Endothelial cell of umbilical vein (primary cell): Measurements from ENCODE around the gene CCL4. TPM values are rescaled to one million over a fixed set of nuclear protein-coding genes. Genes with fewer than 3 reads are reported as not detected.

Source experiments
- BruUV-seq: library from RNA; stranded (reverse); fragments of 400-500 nt; replicated peaks from 2 replicates; lab custom pipeline; 2021; lab: Mats Ljungman, UMichigan
- CTCF ChIA-PET: fragments of 300-600, 350-600 bp; sonication (Branson Sonifier 250); formaldehyde crosslinking; loops from one replicate; lab custom pipeline; 2021; ENCODE audit warnings: antibody characterized with exemption, inconsistent platforms; lab: Charles Lee
- POLR2A ChIA-PET: fragments of 300-600, 350-600 bp; sonication (Branson Sonifier 250); formaldehyde crosslinking; loops from one replicate; lab custom pipeline; 2021; ENCODE audit warnings: antibody characterized with exemption, inconsistent platforms; lab: Charles Lee
- DNase-seq: peaks from one replicate; pipeline ENCODE4 v3.0.0-alpha.2; 2011; ENCODE audit warnings: low read depth, low spot score
- FAIRE-seq: peaks from 2 replicates; lab custom pipeline; 2011; peaks lifted over from hg19 to GRCh38; lab: Jason Lieb, UNC
- H2AFZ ChIP-seq: 2 replicates; pipeline ENCODE4 v1.6.0; 2012; ENCODE audit warnings: low read depth, low read length, control low read depth, inconsistent platforms
- H3K27ac ChIP-seq: 2 replicates; pipeline ENCODE4 v1.5.1; 2011; ENCODE audit warnings: low read depth, mild to moderate bottlenecking, control low read depth, low read length, moderate library complexity; ENCODE audit not compliant: insufficient read depth
- H3K27me3 ChIP-seq, 2 experiments: 2 replicates each; pipeline versions ENCODE4 v1.6.0 to v1.6.1; 2011; ENCODE audit warnings: low read length in 2 of 2, mixed read lengths in 1 of 2; ENCODE audit not compliant: control insufficient read depth in 2 of 2, insufficient read depth in 2 of 2
- H3K36me3 ChIP-seq, 2 experiments: 2 replicates in 1 of 2; 3 replicates in 1 of 2; pipeline ENCODE4 v1.5.1; 2011; ENCODE audit warnings: low read length in 2 of 2, mild to moderate bottlenecking in 1 of 2, moderate library complexity in 1 of 2; ENCODE audit not compliant: control insufficient read depth in 2 of 2, insufficient read depth in 2 of 2; ENCODE audit errors: extremely low read depth in 1 of 2
- H3K4me1 ChIP-seq: 3 replicates; pipeline ENCODE4 v1.5.1; 2011; ENCODE audit warnings: mild to moderate bottlenecking, low read length; ENCODE audit not compliant: control insufficient read depth, insufficient read depth; ENCODE audit errors: extremely low read depth
- H3K4me2 ChIP-seq: 2 replicates; pipeline ENCODE4 v1.6.1; 2011; ENCODE audit warnings: low read length, control low read depth, mixed read lengths; ENCODE audit not compliant: insufficient read depth
- H3K4me3 ChIP-seq, 3 experiments: fragments of 200-600 bp in 1 of 3; sonication (generic), shearing (Covaris generic) in 1 of 3; replicated peaks in 1 of 3; 2 replicates each; pipeline ENCODE4 v1.5.1; 2011 to 2016; ENCODE audit warnings: control low read depth in 3 of 3, low read length in 3 of 3, mild to moderate bottlenecking in 2 of 3, inconsistent platforms in 1 of 3, low read depth in 1 of 3, moderate library complexity in 1 of 3; ENCODE audit not compliant: insufficient read depth in 1 of 3
- H3K79me2 ChIP-seq: 2 replicates; pipeline ENCODE4 v1.6.0; 2012; ENCODE audit warnings: low read length, inconsistent platforms; ENCODE audit not compliant: control insufficient read depth, insufficient read depth
- H3K9ac ChIP-seq: replicated peaks from 2 replicates; pipeline ENCODE3; 2011; ENCODE audit warnings: low read length, control low read depth; ENCODE audit not compliant: insufficient read depth; ENCODE audit errors: extremely low read depth
- H3K9me1 ChIP-seq: replicated peaks from 3 replicates; pipeline ENCODE4 v1.6.0; 2011; ENCODE audit warnings: mild to moderate bottlenecking, low read length; ENCODE audit not compliant: control insufficient read depth, insufficient read depth; ENCODE audit errors: extremely low read depth
- H3K9me3 ChIP-seq: replicated peaks from 2 replicates; pipeline ENCODE4 v1.5.1; 2012; ENCODE audit warnings: low read length, inconsistent platforms; ENCODE audit not compliant: control insufficient read depth, insufficient read depth
- H4K20me1 ChIP-seq: replicated peaks from 2 replicates; pipeline ENCODE3; 2011; ENCODE audit warnings: mild to moderate bottlenecking, low read length; ENCODE audit not compliant: control insufficient read depth, insufficient read depth; ENCODE audit errors: extremely low read depth
- EZH2 ChIP-seq: IDR thresholded peaks from 2 replicates; pipeline ENCODE4 v1.6.1; 2012; ENCODE audit warnings: borderline replicate concordance, low read depth, mild to moderate bottlenecking, moderate library complexity, low read length, inconsistent platforms; ENCODE audit not compliant: severe bottlenecking
- FOS ChIP-seq: IDR thresholded peaks from 2 replicates; pipeline ENCODE4 v1.6.1; 2011; ENCODE audit warnings: mild to moderate bottlenecking, low read length, moderate library complexity, borderline replicate concordance; ENCODE audit not compliant: insufficient read depth
- GATA2 ChIP-seq: IDR thresholded peaks from 2 replicates; pipeline ENCODE4 v1.7.0; 2011; ENCODE audit warnings: low read depth, mild to moderate bottlenecking, moderate library complexity, mixed read lengths, low read length; ENCODE audit not compliant: insufficient read length, insufficient read depth
- JUN ChIP-seq: IDR thresholded peaks from 2 replicates; pipeline ENCODE4 v1.6.1; 2011; ENCODE audit warnings: borderline replicate concordance, low read depth; ENCODE audit not compliant: insufficient read length, insufficient read depth
- MYC ChIP-seq: IDR thresholded peaks from one replicate; pipeline ENCODE4 v1.6.1; 2011; ENCODE audit warnings: mild to moderate bottlenecking, low read depth, low read length
- POLR2A ChIP-seq: IDR thresholded peaks from 2 replicates; pipeline ENCODE4 v1.6.1; 2012; ENCODE audit warnings: low read depth, mild to moderate bottlenecking, control low read depth, low read length
- POLR2AphosphoS5 ChIP-seq: IDR thresholded peaks from 2 replicates; pipeline ENCODE4 v1.6.1; 2012; ENCODE audit warnings: low read depth, mild to moderate bottlenecking, control low read depth, low read length, moderate library complexity; ENCODE audit not compliant: insufficient read depth
- dilution Hi-C: fragments of 300-500 bp; cut with MboI; formaldehyde crosslinking; loops from one replicate; pipeline ENCODE4 v1.15.0; 2019; ENCODE audit warnings: low sequenced_read_pairs; ENCODE audit not compliant: extremely low pct_ligation_motif_present
- intact Hi-C: fragments of 100-400 bp; cut with micrococcal nuclease; formaldehyde crosslinking; loops from one replicate; pipeline ENCODE4 v1.10.0; 2022
- polyA plus RNA-seq, 4 experiments: library from polyadenylated mRNA; depleted of rRNA in 3 of 4; stranded (reverse) in 3 of 4; unstranded in 1 of 4; fragments of >200 nt; gene quantifications; 2 replicates each; pipeline versions ENCODE4 v1.2.1 to v1.2.3, GENCODE V29; 2011 to 2012; ENCODE audit warnings: missing spikeins in 1 of 4
- total RNA-seq: library from RNA; stranded (reverse); gene quantifications from 2 replicates; pipeline ENCODE4 v1.2.3, GENCODE V29; 2021
- TF ChIP-seq, protein P1 (sequence below), 2 donors: IDR thresholded peaks; 1 replicate in 1 of 2; 2 replicates in 1 of 2; pipeline ENCODE4 v1.5.1; 2011; ENCODE audit warnings: low read length in 2 of 2, mild to moderate bottlenecking in 2 of 2, moderate library complexity in 2 of 2, control low read depth in 1 of 2, inconsistent platforms in 1 of 2, low read depth in 1 of 2; ENCODE audit not compliant: insufficient read depth in 1 of 2; ENCODE audit errors: extremely low read depth in 1 of 2
- TF ChIP-seq, protein P2 (sequence below): IDR thresholded peaks from 2 replicates; pipeline ENCODE4 v1.6.1; 2011; ENCODE audit not compliant: insufficient read depth, insufficient read length

Gene CCL4
- total and polyA plus RNA-seq, 2 donors (not counting 3 experiments of a cell fraction or from before 2014, with no cell fraction given), result not detected

DNA sequence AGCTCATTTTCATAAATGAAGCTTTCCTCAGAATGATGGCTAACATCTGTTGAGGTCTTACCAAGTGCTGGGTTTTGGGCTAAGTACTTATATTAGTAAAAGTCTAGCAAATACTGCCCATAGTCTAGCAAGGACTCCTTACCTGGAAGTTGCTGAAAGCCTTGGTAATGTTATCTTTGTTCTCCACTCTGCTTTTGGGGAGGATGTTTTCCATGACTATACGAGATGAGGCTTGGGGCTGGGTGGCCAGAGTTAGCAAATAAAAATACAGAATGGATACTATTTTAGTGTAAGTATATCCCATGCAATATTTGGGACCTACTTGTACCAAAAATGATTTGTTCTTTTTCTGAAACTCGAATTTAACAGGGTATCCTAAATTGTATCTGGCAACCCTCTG, 31.9 kb upstream of the CCL4 start:
- Histone ChIP-seq H2AFZ (no peak overlapping the region), H4K20me1 (no peaks in the 10 kb centered on the region), H3K9ac (no peak overlapping the region), H3K27me3 (peaks cover 0 to 4% of the 10 kb centered on the region in 2 experiments), H3K9me1 (no peaks in the 10 kb centered on the region), H3K4me3 (no peak overlapping the region), H3K4me1 (no peaks in the 10 kb centered on the region), H3K36me3 (no peaks in the 10 kb centered on the region), H3K4me2 (no peak overlapping the region), H3K27ac (no peak overlapping the region), H3K9me3 (no peaks in the 10 kb centered on the region), H3K79me2 (no peaks in the 10 kb centered on the region)
- ChIA-PET POLR2A (no interaction called here), CTCF (interaction anchor here (0.9 to 11.3 kb wide), 19 partner anchors 13 to 112 kb away, joined by 4 to 467 read pairs (median 9); partner anchors contain the start of genes CCL14, CCL15, CCL16 and CCL3)
- FAIRE-seq, result no peak
- BruUV-seq, result no TSS peak
- no peak for DNase-seq
- intact Hi-C loops, result loop anchor here (1.0 to 10.0 kb wide), 5 partner anchors 63 to 227 kb away; no protein-coding TSS in a partner anchor
- TF ChIP-seq POLR2A (no peak), GATA2 (no peak), POLR2AphosphoS5 (no peak), FOS (no peak), JUN (no peak), MYC (no peak), EZH2 (no peak)
- TF ChIP-seq, protein P1, sequence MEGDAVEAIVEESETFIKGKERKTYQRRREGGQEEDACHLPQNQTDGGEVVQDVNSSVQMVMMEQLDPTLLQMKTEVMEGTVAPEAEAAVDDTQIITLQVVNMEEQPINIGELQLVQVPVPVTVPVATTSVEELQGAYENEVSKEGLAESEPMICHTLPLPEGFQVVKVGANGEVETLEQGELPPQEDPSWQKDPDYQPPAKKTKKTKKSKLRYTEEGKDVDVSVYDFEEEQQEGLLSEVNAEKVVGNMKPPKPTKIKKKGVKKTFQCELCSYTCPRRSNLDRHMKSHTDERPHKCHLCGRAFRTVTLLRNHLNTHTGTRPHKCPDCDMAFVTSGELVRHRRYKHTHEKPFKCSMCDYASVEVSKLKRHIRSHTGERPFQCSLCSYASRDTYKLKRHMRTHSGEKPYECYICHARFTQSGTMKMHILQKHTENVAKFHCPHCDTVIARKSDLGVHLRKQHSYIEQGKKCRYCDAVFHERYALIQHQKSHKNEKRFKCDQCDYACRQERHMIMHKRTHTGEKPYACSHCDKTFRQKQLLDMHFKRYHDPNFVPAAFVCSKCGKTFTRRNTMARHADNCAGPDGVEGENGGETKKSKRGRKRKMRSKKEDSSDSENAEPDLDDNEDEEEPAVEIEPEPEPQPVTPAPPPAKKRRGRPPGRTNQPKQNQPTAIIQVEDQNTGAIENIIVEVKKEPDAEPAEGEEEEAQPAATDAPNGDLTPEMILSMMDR (IDR thresholded peaks at IDR 0.05; ENCODE audit: extremely low read depth in 1 of 2, insufficient read depth in 1 of 2, low read depth in 1 of 2, low read length in 2 of 2), result no peak
- TF ChIP-seq, protein P2, sequence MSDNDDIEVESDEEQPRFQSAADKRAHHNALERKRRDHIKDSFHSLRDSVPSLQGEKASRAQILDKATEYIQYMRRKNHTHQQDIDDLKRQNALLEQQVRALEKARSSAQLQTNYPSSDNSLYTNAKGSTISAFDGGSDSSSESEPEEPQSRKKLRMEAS, result no peak
- dilution Hi-C loops, result no loop called here
